ENCODE data around the gene FUT1.

The FUT1 gene

GRCh38 chr19:48741129-48741999, 11.1 kb downstream of the FUT1 start:
- DNase-seq (ENCODE audit: low spot score), result peak; percentile 81

DNA sequence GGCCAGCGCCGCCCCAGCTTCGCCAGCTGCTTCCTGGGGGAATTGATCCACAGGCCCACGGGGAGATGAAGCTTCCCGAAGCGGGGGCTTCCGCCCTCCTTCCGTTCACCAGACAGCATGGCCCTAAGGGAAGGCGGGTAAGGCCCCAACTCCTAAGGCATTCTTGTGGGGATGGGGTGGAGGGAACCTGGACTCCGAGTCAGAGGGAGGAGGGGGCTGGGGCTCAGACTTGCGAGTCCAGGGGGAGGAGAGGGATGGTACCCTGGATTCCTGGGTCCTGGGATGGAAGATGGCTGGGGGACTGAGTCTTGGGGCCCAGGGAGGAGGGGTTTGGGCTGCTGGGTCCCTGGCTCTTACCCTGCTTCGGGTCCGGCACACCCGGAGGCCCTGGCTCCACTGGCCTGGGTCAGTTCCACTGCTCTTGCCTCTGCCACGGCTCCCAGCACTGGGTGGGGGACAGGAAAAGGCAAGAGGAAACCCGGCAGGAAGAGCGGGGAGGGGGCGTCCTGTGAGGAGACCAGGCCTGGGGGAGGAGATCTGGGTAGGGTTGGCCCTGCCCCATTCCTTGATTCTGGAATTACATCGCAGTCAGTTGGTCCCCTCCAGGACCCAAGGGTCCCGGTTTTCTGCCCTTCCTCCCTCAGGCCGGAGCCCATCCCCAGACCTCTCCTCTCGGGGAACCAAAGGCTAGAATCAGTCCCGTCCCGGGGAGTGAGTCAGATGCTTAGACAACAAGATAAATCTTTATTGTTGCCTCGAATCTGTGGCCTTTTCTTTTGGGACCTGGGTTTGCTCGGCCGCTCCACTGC, 12.1 kb downstream of the FUT1 start, which contains the start of gene RASIP1:
RASIP1 (minus strand) TSS at position 447 of the 809 bp plus-strand sequence; CDS start at position 119, 328 bp downstream.
- DNase-seq (ENCODE audit: low spot score), result no peak

DNA sequence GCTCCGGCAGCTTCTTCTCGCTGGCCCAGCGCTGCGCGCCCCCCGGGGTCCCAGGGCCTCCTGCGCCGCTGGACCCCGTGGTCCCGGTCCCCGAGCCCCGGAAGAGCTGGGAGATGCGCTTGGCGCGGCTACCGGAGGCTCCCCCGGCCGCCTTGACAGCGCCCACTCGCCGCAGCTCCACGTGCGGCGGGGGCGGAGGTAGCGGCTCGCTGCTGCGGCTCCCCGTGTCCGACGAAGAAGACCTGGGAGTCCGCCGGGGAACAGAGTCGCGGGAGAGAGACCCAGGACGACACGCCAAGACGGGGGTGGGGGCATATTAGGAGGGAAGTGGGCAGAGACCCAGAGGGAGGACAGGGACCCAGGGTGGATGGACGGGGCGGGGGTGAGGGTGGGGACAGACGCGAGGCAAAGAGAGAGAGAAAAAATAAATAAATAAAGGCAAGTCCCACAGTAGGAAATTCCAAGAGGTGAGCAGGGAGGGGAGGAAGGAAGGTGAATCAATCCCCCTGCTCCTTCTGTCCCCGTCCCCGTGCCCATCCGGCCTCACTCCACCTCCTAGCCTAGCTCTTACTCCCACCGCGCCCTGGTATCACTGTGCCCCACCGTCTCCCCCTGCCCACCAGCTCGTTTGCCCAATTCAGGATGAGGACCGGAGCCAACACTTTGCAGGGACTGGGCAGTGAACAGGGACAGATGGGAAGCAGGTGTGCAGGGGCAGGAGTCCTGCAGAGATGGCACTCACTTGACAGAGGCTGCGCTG, 12.9 kb downstream of the FUT1 start:
- DNase-seq (ENCODE audit: low spot score), result no peak

- peak; percentile 88 for DNase-seq (ENCODE audit: low spot score)
These were observed 13.7 kb downstream of the FUT1 start for GRCh38 chr19:48738557-48739403.

- DNase-seq (ENCODE audit: low spot score), result no peak
These were observed 15.0 kb downstream of the FUT1 start for GRCh38 chr19:48737360-48737998.

GRCh38 chr19:48735031-48735615, 17.3 kb downstream of the FUT1 start:
- no peak for DNase-seq (ENCODE audit: low spot score)

- DNase-seq (ENCODE audit: low spot score), result no peak
These were observed 17.8 kb downstream of the FUT1 start for GRCh38 chr19:48734625-48735024.

DNA sequence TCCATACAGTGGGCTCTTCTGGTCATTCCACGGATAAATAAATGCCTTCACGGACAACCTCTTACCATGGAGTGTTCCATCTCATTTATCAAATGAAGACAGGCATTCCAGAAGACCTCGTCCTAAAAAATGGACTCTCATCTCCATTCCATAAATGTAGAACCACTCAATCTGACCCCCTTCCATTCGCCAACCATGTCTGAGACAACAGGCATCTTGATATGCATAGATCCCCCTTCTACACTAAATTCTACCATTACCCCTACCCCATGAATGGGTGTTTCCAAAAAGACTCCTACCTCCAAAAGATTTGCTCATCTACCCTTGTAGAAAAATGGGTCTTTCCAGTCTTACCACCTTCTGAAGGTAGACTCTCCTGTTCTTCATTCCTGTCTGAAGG, 21.0 kb downstream of the FUT1 start:
- no peak for DNase-seq (ENCODE audit: low spot score)

DNA sequence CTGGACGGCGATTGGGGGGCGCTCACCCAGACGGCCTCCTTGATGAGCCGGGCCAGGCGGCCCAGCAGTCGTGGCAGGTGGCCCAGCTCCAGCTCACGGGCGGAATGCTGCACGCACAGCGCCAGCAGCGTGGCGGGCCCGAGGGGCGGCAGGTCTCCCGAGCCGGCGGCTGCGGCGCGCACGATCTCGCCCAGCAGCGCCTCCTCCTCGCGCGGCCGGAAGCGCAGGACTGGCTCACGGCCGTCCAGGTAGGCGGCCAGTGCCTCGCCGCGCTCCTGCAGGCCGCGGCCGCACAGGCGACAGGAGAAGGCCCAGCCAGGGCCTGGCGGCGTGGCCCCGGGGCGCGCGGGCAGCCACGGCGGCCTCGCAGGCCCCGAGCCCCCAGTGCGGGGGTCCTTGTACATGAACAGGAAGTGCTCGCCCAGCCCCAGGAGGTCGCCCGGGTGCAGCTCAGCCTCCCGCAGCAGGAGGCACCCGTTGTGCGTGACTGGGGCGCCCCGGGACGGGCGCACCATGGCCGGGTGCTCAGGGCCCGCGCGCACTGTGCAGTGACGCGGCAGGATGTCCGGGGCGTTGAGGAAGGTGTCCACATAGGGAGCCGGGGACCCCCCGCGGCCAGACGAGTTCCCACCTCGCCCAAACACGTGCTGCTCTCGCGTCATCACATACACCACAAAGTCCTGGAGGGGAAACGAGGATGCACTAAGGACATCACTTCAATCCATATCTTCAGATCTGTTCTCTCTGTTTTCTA, 23.4 kb downstream of the FUT1 start:
- no peak for DNase-seq (ENCODE audit: low spot score)

DNA sequence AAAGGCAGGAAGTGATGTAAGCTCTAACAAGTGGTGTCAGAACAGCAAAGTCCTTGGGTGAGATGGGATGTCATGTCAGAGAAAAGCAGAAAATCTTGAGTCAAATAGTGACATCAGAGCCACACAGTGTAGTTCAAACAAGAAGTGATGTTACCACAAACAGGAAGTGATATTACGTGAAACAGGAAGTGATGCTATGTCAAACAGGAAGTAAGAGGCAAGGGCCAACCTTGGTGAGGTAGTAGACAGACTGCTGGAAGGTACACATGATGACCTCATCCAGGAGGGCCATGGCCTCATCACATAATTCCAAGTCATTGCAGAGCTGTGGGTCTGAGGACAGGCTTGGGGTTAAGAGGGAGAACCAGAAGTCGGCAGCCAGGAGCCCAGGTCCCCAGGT, 25.9 kb downstream of the FUT1 start:
- DNase-seq (ENCODE audit: low spot score), result no peak

GRCh38 chr19:48724796-48725753, 27.4 kb downstream of the FUT1 start:
- DNase-seq (ENCODE audit: low spot score), result peak; percentile 62

- DNase-seq (ENCODE audit: low spot score), result no peak
These were observed 30.2 kb downstream of the FUT1 start for GRCh38 chr19:48722196-48722708.

DNA sequence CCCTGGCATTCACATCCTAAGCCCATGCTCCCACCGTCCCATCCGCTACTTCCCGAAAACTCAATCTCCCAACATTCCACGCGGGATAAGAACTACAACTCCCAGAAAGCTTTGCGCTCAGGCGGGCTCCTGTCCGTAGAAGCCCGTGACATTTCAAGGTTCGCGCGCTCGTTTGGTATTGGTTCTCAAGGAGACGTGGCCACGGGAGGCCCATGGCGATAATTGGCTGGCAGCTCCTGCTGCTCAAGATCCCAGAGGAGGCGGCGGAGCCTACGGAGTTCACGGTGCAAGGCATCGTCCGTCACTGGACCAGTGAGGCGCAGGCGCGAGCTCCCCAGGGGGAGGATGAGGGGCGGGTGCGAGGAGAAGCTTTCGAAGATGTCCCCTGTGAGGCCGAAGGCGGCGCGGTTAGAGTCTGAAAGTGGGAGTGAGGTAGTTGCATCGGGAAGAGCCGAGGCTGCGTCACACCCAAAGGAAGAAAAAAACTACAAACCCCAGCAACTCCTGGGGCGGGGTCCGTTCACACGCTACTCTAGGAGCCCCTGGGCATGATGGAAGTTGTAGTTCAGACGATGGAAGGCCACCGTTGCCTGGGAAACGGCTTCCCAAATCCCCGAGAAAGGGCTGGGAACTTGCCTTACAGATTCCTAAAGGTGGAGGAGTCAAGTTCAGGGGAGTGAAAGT, 31.7 kb downstream of the FUT1 start:
- DNase-seq (ENCODE audit: low spot score), result peak; percentile 97

- DNase-seq (ENCODE audit: low spot score), result no peak
These were observed 32.2 kb downstream of the FUT1 start for GRCh38 chr19:48720251-48720612.

DNA sequence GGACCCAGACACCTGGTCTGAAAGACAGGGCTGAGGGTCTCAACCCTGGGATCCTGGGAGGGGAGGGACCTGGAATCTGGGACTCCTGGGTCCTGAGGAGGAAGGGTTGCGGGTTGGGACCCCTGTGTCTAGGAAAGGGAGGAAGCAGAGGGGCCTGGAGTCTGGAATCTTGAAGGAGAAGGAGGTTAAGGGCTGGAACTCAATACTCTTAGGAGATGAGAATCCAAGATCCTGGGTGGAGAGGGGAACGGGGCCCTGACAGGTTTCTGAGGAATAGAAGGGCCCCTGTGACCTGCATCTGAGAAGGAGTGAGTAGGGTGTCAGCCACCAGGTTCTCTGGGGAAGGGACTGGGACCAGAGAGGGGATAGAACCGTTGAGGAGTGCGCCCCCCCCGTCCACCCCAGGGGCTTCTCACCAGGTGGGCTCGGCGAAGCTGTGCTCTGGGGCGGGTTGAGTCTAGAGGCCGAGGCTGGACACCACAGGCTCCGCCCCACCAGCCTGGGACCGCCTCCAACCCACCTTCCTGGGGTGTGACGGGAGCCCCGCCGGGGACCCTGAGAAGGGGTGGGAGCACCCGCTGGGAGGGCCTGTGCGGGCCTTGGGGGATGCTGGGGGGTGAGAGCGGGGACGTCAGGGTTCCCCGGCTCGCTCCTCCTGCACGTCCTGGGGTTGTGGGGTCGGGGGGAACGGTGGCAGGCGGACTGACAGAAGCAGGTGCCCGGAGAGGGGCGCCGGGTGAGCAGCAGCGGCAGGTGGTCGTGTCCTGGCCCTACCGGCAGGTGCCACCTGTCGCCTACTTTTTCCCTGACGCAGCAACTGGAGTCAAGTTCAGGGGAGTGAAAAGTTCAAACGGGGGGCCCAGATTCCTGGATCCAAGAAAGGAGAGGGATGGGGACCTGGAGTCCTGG, 32.9 kb downstream of the FUT1 start, which contains the start of gene MAMSTR:
MAMSTR (minus strand) TSS at position 463 of the 909 bp plus-strand sequence. CDS start 694 bp downstream, outside the sequence.
- DNase-seq (ENCODE audit: low spot score), result no peak

- DNase-seq (ENCODE audit: low spot score), result no peak
These were observed 33.7 kb downstream of the FUT1 start for GRCh38 chr19:48718711-48719231.

Measured in hematopoietic multipotent progenitor cell treated with erythropoietin and hydrocortisone succinate and interleukin-3 and kit ligand, for 15 days (in vitro differentiated cells).